Measurements from ENCODE around the gene TSFM. TPM values are rescaled to one million over a fixed set of nuclear protein-coding genes. Genes with fewer than 3 reads are reported as not detected.
A peak's percentile ranks its signal among the peaks of the same experiment; 100 is the strongest.
"Not testable (repeated sequence)": the region's sequence is repeated elsewhere in the genome, so short reads cannot be mapped to it uniquely, and the experiment has no call there.

TSFM gene
- total RNA-seq, 1 experiment from 2014 or later = 40.3 TPM

- Histone ChIP-seq H3K4me1 (ENCODE audit: control insufficient read depth, insufficient read depth, low read length) (no peaks in the 10 kb centered on the region), H3K9me3 (ENCODE audit: control insufficient read depth, insufficient read depth, low read depth, low read length) (no peaks in the 10 kb centered on the region), H3K36me3 (ENCODE audit: control insufficient read depth, insufficient read depth, low read length) (no peaks in the 10 kb centered on the region), H3K4me3 (ENCODE audit: low read depth in 2 of 2, low read length in 2 of 2) (no peak overlapping the region), H3K27ac (ENCODE audit: low read length) (no peak overlapping the region), H3K27me3 (ENCODE audit: control insufficient read depth, insufficient read depth, low read length) (no peaks in the 10 kb centered on the region)
- ChIA-PET POLR2A (interaction anchor here (1.1 kb wide), 1 partner anchor 10 kb away, joined by 3 read pairs; no protein-coding TSS in a partner anchor), CTCF (interaction anchor here (0.6 kb wide), 1 partner anchor 15 kb away, joined by 4 read pairs; no protein-coding TSS in a partner anchor)
- ATAC-seq (no peak), DNase-seq (ENCODE audit: low read depth, low spot score) (no peak)
- TF ChIP-seq POLR2AphosphoS5 (IDR thresholded peaks at IDR 0.05; ENCODE audit: low read depth, low read length) (no peak), CTCF (IDR thresholded peaks at IDR 0.05) (no peak), SIN3A (IDR thresholded peaks at IDR 0.05; ENCODE audit: borderline replicate concordance, insufficient read depth, low read depth, low read length) (no peak), REST (IDR thresholded peaks at IDR 0.05; ENCODE audit: insufficient read depth in 1 of 2, low read depth in 2 of 2, low read length in 1 of 2) (no peak), TCF7L2 (IDR thresholded peaks at IDR 0.05; ENCODE audit: low read depth, low read length) (no peak)
- in situ Hi-C loops (cut with HindIII; ENCODE audit: low pct_unique_long_range_greater_than_20kb, low sequenced_read_pairs) (no loop called here), intact Hi-C loops (cut with micrococcal nuclease; ENCODE audit: unreplicated experiment) (no loop called here)
- no TSS peak for BruUV-seq (replicated peaks)
Observed at GRCh38 chr12:57816855-57817151, 34.2 kb downstream of the TSFM start.

GRCh38 chr12:57817261-57817989, 34.8 kb downstream of the TSFM start:
- Histone ChIP-seq H3K4me3 (ENCODE audit: low read depth in 2 of 2, low read length in 2 of 2) (no peak overlapping the region), H3K4me1 (ENCODE audit: control insufficient read depth, insufficient read depth, low read length) (no peaks in the 10 kb centered on the region), H3K36me3 (ENCODE audit: control insufficient read depth, insufficient read depth, low read length) (peaks cover 2% of the 10 kb centered on the region; the same call in 1 of the 2 replicates), H3K27me3 (ENCODE audit: control insufficient read depth, insufficient read depth, low read length) (no peaks in the 10 kb centered on the region), H3K27ac (ENCODE audit: low read length) (no peak overlapping the region), H3K9me3 (ENCODE audit: control insufficient read depth, insufficient read depth, low read depth, low read length) (no peaks in the 10 kb centered on the region)
- ChIA-PET CTCF (interaction anchor here (0.6 kb wide), 1 partner anchor 15 kb away, joined by 4 read pairs; no protein-coding TSS in a partner anchor), POLR2A (interaction anchor here (1.1 kb wide), 1 partner anchor 10 kb away, joined by 3 read pairs; no protein-coding TSS in a partner anchor)
- no TSS peak for BruUV-seq (replicated peaks)
- intact Hi-C loops (cut with micrococcal nuclease; ENCODE audit: unreplicated experiment) = no loop called here
- ATAC-seq (no peak), DNase-seq (ENCODE audit: low read depth, low spot score) (no peak)
- peak; percentile 52 for TF ChIP-seq POLR2AphosphoS5 (IDR thresholded peaks at IDR 0.05; ENCODE audit: low read depth, low read length)
- TF ChIP-seq CTCF (IDR thresholded peaks at IDR 0.05) = no peak
- in situ Hi-C loops (cut with HindIII; ENCODE audit: low pct_unique_long_range_greater_than_20kb, low sequenced_read_pairs) = no loop called here

- POLR2A ChIA-PET = interaction anchor here (0.6 kb wide), 1 partner anchor 11 kb away, joined by 3 read pairs; no protein-coding TSS in a partner anchor
- intact Hi-C loops (cut with micrococcal nuclease; ENCODE audit: unreplicated experiment); H3K4me1 ChIP-seq (ENCODE audit: control insufficient read depth, insufficient read depth, low read length); H3K4me3 ChIP-seq (ENCODE audit: low read depth in 2 of 2, low read length in 2 of 2); H3K36me3 ChIP-seq (ENCODE audit: control insufficient read depth, insufficient read depth, low read length); H3K27ac ChIP-seq (ENCODE audit: low read length); CTCF ChIA-PET; DNase-seq (ENCODE audit: low read depth, low spot score); H3K27me3 ChIP-seq (ENCODE audit: control insufficient read depth, insufficient read depth, low read length); H3K9me3 ChIP-seq (ENCODE audit: control insufficient read depth, insufficient read depth, low read depth, low read length); ATAC-seq; BruUV-seq (replicated peaks); in situ Hi-C loops (cut with HindIII; ENCODE audit: low pct_unique_long_range_greater_than_20kb, low sequenced_read_pairs): not testable (repeated sequence)
Observed at GRCh38 chr12:57817990-57818331, 35.4 kb downstream of the TSFM start.

GRCh38 chr12:57820119-57820518, 37.5 kb downstream of the TSFM start:
- DNase-seq (ENCODE audit: low read depth, low spot score); in situ Hi-C loops (cut with HindIII; ENCODE audit: low pct_unique_long_range_greater_than_20kb, low sequenced_read_pairs); H3K9me3 ChIP-seq (ENCODE audit: control insufficient read depth, insufficient read depth, low read depth, low read length); H3K27me3 ChIP-seq (ENCODE audit: control insufficient read depth, insufficient read depth, low read length); CTCF ChIA-PET; H3K27ac ChIP-seq (ENCODE audit: low read length); H3K4me1 ChIP-seq (ENCODE audit: control insufficient read depth, insufficient read depth, low read length); ATAC-seq; H3K4me3 ChIP-seq (ENCODE audit: low read depth in 2 of 2, low read length in 2 of 2); intact Hi-C loops (cut with micrococcal nuclease; ENCODE audit: unreplicated experiment); POLR2A ChIA-PET: not testable (repeated sequence)
- TSS peak; percentile 13 for BruUV-seq (replicated peaks)
- H3K36me3 ChIP-seq (ENCODE audit: control insufficient read depth, insufficient read depth, low read length) = peaks cover 12% of the 10 kb centered on the region

Data from Panc1 (cell line).